ENCODE results near the gene RPP40. TPM values are rescaled to one million over a fixed set of nuclear protein-coding genes. Genes with fewer than 3 reads are reported as not detected.

RPP40 gene
- polyA plus RNA-seq, 1 donor (not counting 4 experiments of a cell fraction or from before 2014, with no cell fraction given) = 12.4 TPM

- FAIRE-seq (no peak), DNase-seq (ENCODE audit: low read depth, low spot score) (no peak)
- no peak overlapping the region for H3K27ac ChIP-seq (ENCODE audit: control insufficient read depth, insufficient read depth, low read length)
- H3K4me3 ChIP-seq (ENCODE audit: control insufficient read depth in 2 of 3, extremely low read depth in 1 of 3, insufficient read depth in 2 of 3, low read depth in 1 of 3, low read length in 3 of 3) = no peak overlapping the region
- H3K79me2 ChIP-seq (ENCODE audit: control insufficient read depth, insufficient read depth, low read length) = no peaks in the 10 kb centered on the region
- H4K20me1 ChIP-seq (ENCODE audit: control insufficient read depth, extremely low read depth, insufficient read depth, low read length) = no peaks in the 10 kb centered on the region
- no peaks in the 10 kb centered on the region for H3K4me1 ChIP-seq (ENCODE audit: control insufficient read depth, extremely low read depth, insufficient read depth, low read length)
- no peaks in the 10 kb centered on the region for H3K9me3 ChIP-seq (ENCODE audit: control insufficient read depth, low read depth, low read length)
- H2AFZ ChIP-seq (ENCODE audit: control insufficient read depth, low read length) = no peak overlapping the region
- dilution Hi-C loops (cut with MboI; ENCODE audit: extremely low pct_ligation_motif_present, low sequenced_read_pairs) = no loop called here
- no peaks in the 10 kb centered on the region for H3K36me3 ChIP-seq (ENCODE audit: control insufficient read depth in 2 of 2, extremely low read depth in 1 of 2, insufficient read depth in 2 of 2, low read length in 2 of 2)
- H3K27me3 ChIP-seq (ENCODE audit: control insufficient read depth, extremely low read depth, insufficient read depth, low read length) = no peaks in the 10 kb centered on the region
- no peak overlapping the region for H3K4me2 ChIP-seq (ENCODE audit: control insufficient read depth, extremely low read depth, insufficient read depth, low read depth, low read length)
- no peak overlapping the region for H3K9ac ChIP-seq (ENCODE audit: control insufficient read depth, extremely low read depth, insufficient read depth, low read length)
- no peak for TF ChIP-seq CTCF (optimal IDR thresholded peaks at IDR 0.05 in 1 of 3, IDR thresholded peaks at IDR 0.05 in 1 of 3, conservative IDR thresholded peaks at IDR 0.05 in 1 of 3; ENCODE audit: extremely low read depth in 1 of 3, insufficient read depth in 2 of 3, low read length in 3 of 3)
- TF ChIP-seq EZH2 (IDR thresholded peaks at IDR 0.05; ENCODE audit: low read length) = no peak
- H3K9me1 ChIP-seq (ENCODE audit: control insufficient read depth, extremely low read depth, insufficient read depth, low read length) = no peaks in the 10 kb centered on the region
Observed at GRCh38 chr6:5041955-5042354, 38.1 kb upstream of the RPP40 start.

GRCh38 chr6:5036269-5036668, 32.4 kb upstream of the RPP40 start:
- H3K36me3 ChIP-seq (ENCODE audit: control insufficient read depth in 2 of 2, extremely low read depth in 1 of 2, insufficient read depth in 2 of 2, low read length in 2 of 2) = no peaks in the 10 kb centered on the region
- no peaks in the 10 kb centered on the region for H4K20me1 ChIP-seq (ENCODE audit: control insufficient read depth, extremely low read depth, insufficient read depth, low read length)
- no peak overlapping the region for H3K4me3 ChIP-seq (ENCODE audit: control insufficient read depth in 2 of 3, extremely low read depth in 1 of 3, insufficient read depth in 2 of 3, low read depth in 1 of 3, low read length in 3 of 3)
- DNase-seq (ENCODE audit: low read depth, low spot score) (no peak), FAIRE-seq (peak; percentile 66)
- no peaks in the 10 kb centered on the region for H3K27me3 ChIP-seq (ENCODE audit: control insufficient read depth, extremely low read depth, insufficient read depth, low read length)
- no peaks in the 10 kb centered on the region for H3K9me1 ChIP-seq (ENCODE audit: control insufficient read depth, extremely low read depth, insufficient read depth, low read length)
- no peak overlapping the region for H3K4me2 ChIP-seq (ENCODE audit: control insufficient read depth, extremely low read depth, insufficient read depth, low read depth, low read length)
- no peaks in the 10 kb centered on the region for H3K9me3 ChIP-seq (ENCODE audit: control insufficient read depth, low read depth, low read length)
- dilution Hi-C loops (cut with MboI; ENCODE audit: extremely low pct_ligation_motif_present, low sequenced_read_pairs) = no loop called here
- no peaks in the 10 kb centered on the region for H3K79me2 ChIP-seq (ENCODE audit: control insufficient read depth, insufficient read depth, low read length)
- peak overlapping the region; percentile 12 for H2AFZ ChIP-seq (ENCODE audit: control insufficient read depth, low read length)
- TF ChIP-seq CTCF (optimal IDR thresholded peaks at IDR 0.05 in 1 of 3, IDR thresholded peaks at IDR 0.05 in 1 of 3, conservative IDR thresholded peaks at IDR 0.05 in 1 of 3; ENCODE audit: extremely low read depth in 1 of 3, insufficient read depth in 2 of 3, low read length in 3 of 3) (peak; percentile 22 to 51 (median 26)), EZH2 (IDR thresholded peaks at IDR 0.05; ENCODE audit: low read length) (no peak)
- peaks cover 32% of the 10 kb centered on the region for H3K4me1 ChIP-seq (ENCODE audit: control insufficient read depth, extremely low read depth, insufficient read depth, low read length)
- H3K27ac ChIP-seq (ENCODE audit: control insufficient read depth, insufficient read depth, low read length) = no peak overlapping the region
- no peak overlapping the region for H3K9ac ChIP-seq (ENCODE audit: control insufficient read depth, extremely low read depth, insufficient read depth, low read length)
